Astrocyte of the spinal cord (primary cell): ENCODE results near the gene CCDC195.
"Not testable (repeated sequence)": the region's sequence is repeated elsewhere in the genome, so short reads cannot be mapped to it uniquely, and the experiment has no call there.

ENCODE experiments used
- DNase-seq: peaks from one replicate; pipeline ENCODE4 v3.0.0; 2011; ENCODE audit warnings: low read depth, low spot score
- H3K4me3 ChIP-seq: 2 replicates; pipeline ENCODE4 v1.5.1; 2011; ENCODE audit warnings: low read depth, mild to moderate bottlenecking, low read length, moderate library complexity
- CTCF ChIP-seq: IDR thresholded peaks from 2 replicates; pipeline ENCODE4 v1.5.1; 2012; ENCODE audit warnings: low read depth, mild to moderate bottlenecking, low read length, inconsistent platforms
- in situ Hi-C: cut with HindIII; loops from 2 replicates; pipeline ENCODE4 v1.10.0; 2017; ENCODE audit warnings: low sequenced_read_pairs

CCDC195 gene

GRCh38 chr2:224666951-224667553 lies 49.1 kb downstream of the CCDC195 start:
- in situ Hi-C loops = no loop called here
- no peak overlapping the region for H3K4me3 ChIP-seq
- no peak for DNase-seq
- no peak for TF ChIP-seq CTCF

- in situ Hi-C loops, H3K4me3 ChIP-seq, DNase-seq: not testable (repeated sequence)
Observed at GRCh38 chr2:224663322-224663721, 52.8 kb downstream of the CCDC195 start.

- in situ Hi-C loops, DNase-seq, H3K4me3 ChIP-seq: not testable (repeated sequence)
Observed at GRCh38 chr2:224661708-224662107, 54.5 kb downstream of the CCDC195 start.

- DNase-seq = no peak
- TF ChIP-seq CTCF = no peak
- H3K4me3 ChIP-seq = no peak overlapping the region
- in situ Hi-C loops = no loop called here
Observed at GRCh38 chr2:224659714-224660113, 56.5 kb downstream of the CCDC195 start.

- no peak for TF ChIP-seq CTCF
- in situ Hi-C loops = no loop called here
- peak; percentile 4 for DNase-seq
- H3K4me3 ChIP-seq = no peak overlapping the region
Observed at GRCh38 chr2:224658780-224659405, 57.3 kb downstream of the CCDC195 start.

GRCh38 chr2:224657349-224657748 lies 58.8 kb downstream of the CCDC195 start:
- in situ Hi-C loops = no loop called here
- TF ChIP-seq CTCF = no peak
- H3K4me3 ChIP-seq = no peak overlapping the region
- DNase-seq = no peak

- in situ Hi-C loops = no loop called here
- no peak overlapping the region for H3K4me3 ChIP-seq
- DNase-seq = no peak
- no peak for TF ChIP-seq CTCF
Observed at GRCh38 chr2:224655006-224655537, 61.1 kb downstream of the CCDC195 start.
